Right lobe of liver (tissue), 6 donors: ENCODE results near the gene PDCD11. TPM values are rescaled to one million over a fixed set of nuclear protein-coding genes. Genes with fewer than 3 reads are reported as not detected.
A peak's percentile ranks its signal among the peaks of the same experiment; 100 is the strongest.

Source experiments
- ATAC-seq, 4 donors: fragments of 200-7000 bp; cut with Tn5 transposase; one replicate each; pipeline ENCODE4 v1.9.1; 2020; ENCODE audit warnings: mild to moderate bottlenecking in 4 of 4, moderate library complexity in 4 of 4
- DNase-seq, 3 donors: peaks; one replicate each; pipeline ENCODE4 v3.0.0-alpha.2; 2020
- H3K27ac ChIP-seq, 3 donors: fragments of 200-600 bp; one replicate each; pipeline ENCODE4 v1.8.0; 2022
- H3K27me3 ChIP-seq, 2 donors: fragments of 200-600 bp; one replicate each; pipeline ENCODE4 v1.8.0; 2022
- H3K36me3 ChIP-seq, 4 donors: fragments of 200-600 bp; sonication (generic) in 1 of 4; one replicate each; pipeline versions ENCODE4 v1.5.1 to v1.8.0; 2017 to 2022; ENCODE audit warnings: control low read depth in 1 of 4
- H3K4me1 ChIP-seq, 4 donors: fragments of 200-600 bp; sonication (generic) in 1 of 4; one replicate each; pipeline versions ENCODE4 v1.5.1 to v1.8.0; 2017 to 2022; ENCODE audit warnings: control low read depth in 1 of 4
- H3K4me3 ChIP-seq, 3 donors: fragments of 200-600 bp; one replicate each; pipeline ENCODE4 v1.8.0; 2022
- H3K9me3 ChIP-seq, 4 donors: fragments of 200-600 bp; sonication (generic) in 1 of 4; one replicate each; pipeline versions ENCODE4 v1.5.1 to v1.8.0; 2017 to 2022; ENCODE audit warnings: control low read depth in 1 of 4
- CTCF ChIP-seq, 4 donors: fragments of 200-600 bp in 3 of 4; fragments of 450-650 bp in 1 of 4; IDR thresholded peaks; one replicate each; pipeline versions ENCODE4 v1.5.1 to v1.8.0; 2016 to 2022; ENCODE audit warnings: antibody characterized with exemption in 4 of 4, mild to moderate bottlenecking in 2 of 4
- POLR2A ChIP-seq: fragments of 450-650 bp; IDR thresholded peaks from one replicate; pipeline ENCODE4 v1.6.1; 2017; ENCODE audit warnings: antibody characterized with exemption, mild to moderate bottlenecking
- WGBS: methylation state at CpG from one replicate; pipeline ENCODE4 v1.1.6; 2018; ENCODE audit warnings: low coverage, low lambda C conversion rate; ENCODE audit not compliant: insufficient coverage; ENCODE audit errors: missing lambda C conversion rate; 5-methylcytosine and 5-hydroxymethylcytosine counted together
- intact Hi-C, 2 donors: fragments of 100-400 bp; cut with DNase I; formaldehyde crosslinking; loops; one replicate each; pipeline versions ENCODE4 v1.11.2 to v1.14.1; 2022
- total RNA-seq, 6 experiments: library from RNA; depleted of rRNA in 2 of 6; stranded (reverse); fragments of >200 nt in 2 of 6; fragmentation: NEBNext Ultra II Directional in 3 of 6; extraction: Animal tissue kit (Norgen Biotek cat#: 25700) in 3 of 6; gene quantifications; one replicate each; pipeline versions ENCODE4 v1.1.0 to v1.2.4, GENCODE V29; 2016 to 2023
- donor health status: DM: no; HTN: yes; CAD: no.
- donor health status: DM: no; HTN: no; CAD: no.
- donor health status: DM: no; HTN: no; CAD: no.
- donor health status: DM: no; HTN: yes; CAD: no.
- donor health status: DM: no; HTN: yes; CAD: no.

PDCD11 gene
- total RNA-seq, 6 experiments from 2014 or later, result 10.6 to 13.5 (median 12.0) TPM

- Histone ChIP-seq H3K4me1 (no peaks in the 10 kb centered on the region), H3K36me3 (peaks cover 0 to 46% (median 25%) of the 10 kb centered on the region in 4 donors), H3K4me3 (no peak overlapping the region), H3K27me3 (no peaks in the 10 kb centered on the region), H3K27ac (no peak overlapping the region), H3K9me3 (no peaks in the 10 kb centered on the region)
- DNase-seq, result no peak
- WGBS, result no CpG with 5 or more reads among the region's 23 CpGs
- ATAC-seq, result no peak
- TF ChIP-seq CTCF (IDR thresholded peaks at IDR 0.05) (no peak), POLR2A (no peak)
- intact Hi-C loops, result no loop called here
Observed at GRCh38 chr10:103447187-103447586, 50.8 kb downstream of the PDCD11 start.

- ATAC-seq (peak in 1 of 4 donors; percentile 13), DNase-seq (no peak)
- TF ChIP-seq POLR2A, result no peak
- no peak for TF ChIP-seq CTCF (IDR thresholded peaks at IDR 0.05)
- no peaks in the 10 kb centered on the region for H3K9me3 ChIP-seq
- 40% methylated on average over 1 of the region's 1 CpG for WGBS
- no peak overlapping the region for H3K27ac ChIP-seq
- no peaks in the 10 kb centered on the region for H3K4me1 ChIP-seq
- no peaks in the 10 kb centered on the region for H3K27me3 ChIP-seq
- H3K36me3 ChIP-seq, result peaks cover 0 to 30% (median 17%) of the 10 kb centered on the region in 4 donors
- no peak overlapping the region for H3K4me3 ChIP-seq
- intact Hi-C loops, result no loop called here
Observed at GRCh38 chr10:103448746-103449145, 52.3 kb downstream of the PDCD11 start.

- Histone ChIP-seq H3K27ac (no peak overlapping the region), H3K36me3 (peaks cover 0 to 25% (median 12%) of the 10 kb centered on the region in 4 donors), H3K4me3 (no peak overlapping the region), H3K4me1 (no peaks in the 10 kb centered on the region), H3K27me3 (no peaks in the 10 kb centered on the region), H3K9me3 (no peaks in the 10 kb centered on the region)
- no peak for DNase-seq
- intact Hi-C loops, result no loop called here
- ATAC-seq, result no peak
- no peak for TF ChIP-seq POLR2A
- TF ChIP-seq CTCF (IDR thresholded peaks at IDR 0.05), result no peak
- 69% methylated on average over 16 of the region's 34 CpGs for WGBS
Observed at GRCh38 chr10:103449208-103450144, 53.0 kb downstream of the PDCD11 start.

- TF ChIP-seq POLR2A (no peak), CTCF (IDR thresholded peaks at IDR 0.05) (no peak)
- no peaks in the 10 kb centered on the region for H3K9me3 ChIP-seq
- peaks cover 0 to 17% (median 9%) of the 10 kb centered on the region in 4 donors for H3K36me3 ChIP-seq
- WGBS, result 76% methylated on average over 5 of the region's 12 CpGs
- intact Hi-C loops, result no loop called here
- ATAC-seq, result no peak
- H3K4me1 ChIP-seq, result no peaks in the 10 kb centered on the region
- H3K4me3 ChIP-seq, result no peak overlapping the region
- no peaks in the 10 kb centered on the region for H3K27me3 ChIP-seq
- H3K27ac ChIP-seq, result peak overlapping the region in 1 of 3 donors; percentile 18
- DNase-seq, result no peak
Observed at GRCh38 chr10:103450201-103450695, 53.8 kb downstream of the PDCD11 start.
